Effector CD8-positive, alpha-beta T cell (primary cell): ENCODE measurements around the gene MARK4.
A peak's percentile ranks its signal among the peaks of the same experiment; 100 is the strongest.
"Not testable (repeated sequence)": the region's sequence is repeated elsewhere in the genome, so short reads cannot be mapped to it uniquely, and the experiment has no call there.

Source experiments
- DNase-seq: peaks from one replicate; lab custom pipeline; 2025; lab: John Stamatoyannopoulos, UW
- total RNA-seq, 4 experiments: gene quantifications; one replicate each; lab custom pipeline; 2026; lab: John Stamatoyannopoulos, UW

MARK4 gene
- 21.6 to 41.8 (median 31.0) reads per million in 4 experiments for total RNA-seq

- peak; percentile 29 for DNase-seq
These were observed at the start of gene MARK4 for GRCh38 chr19:45250832-45251451. MARK4 (plus strand) TSS chr19:45251271; CDS start chr19:45251589, 318 bp downstream.

GRCh38 chr19:45202637-45203036 is 48.4 kb upstream of the MARK4 start:
- DNase-seq = no peak

GRCh38 chr19:45205810-45206209 is 45.3 kb upstream of the MARK4 start:
- DNase-seq = no peak

GRCh38 chr19:45206328-45206727 is 44.7 kb upstream of the MARK4 start:
- DNase-seq = no peak

GRCh38 chr19:45211751-45212381 is 39.2 kb upstream of the MARK4 start:
- no peak for DNase-seq

GRCh38 chr19:45213031-45213430 is 38.0 kb upstream of the MARK4 start:
- no peak for DNase-seq

GRCh38 chr19:45215391-45216191 is 35.5 kb upstream of the MARK4 start:
- no peak for DNase-seq

GRCh38 chr19:45216667-45217066 is 34.4 kb upstream of the MARK4 start:
- DNase-seq = no peak

GRCh38 chr19:45217193-45217956 is 33.7 kb upstream of the MARK4 start:
- no peak for DNase-seq

GRCh38 chr19:45217957-45218334 is 33.1 kb upstream of the MARK4 start:
- DNase-seq = no peak

- DNase-seq = no peak
These were observed 32.6 kb upstream of the MARK4 start for GRCh38 chr19:45218426-45218825.

GRCh38 chr19:45218911-45219743 is 31.9 kb upstream of the MARK4 start:
- DNase-seq = no peak

GRCh38 chr19:45222724-45223123 is 28.3 kb upstream of the MARK4 start:
- no peak for DNase-seq

- no peak for DNase-seq
These were observed 27.2 kb upstream of the MARK4 start for GRCh38 chr19:45223879-45224278.

GRCh38 chr19:45224645-45225044 is 26.4 kb upstream of the MARK4 start:
- DNase-seq = no peak

GRCh38 chr19:45229056-45229455 is 22.0 kb upstream of the MARK4 start:
- DNase-seq = not testable (repeated sequence)

GRCh38 chr19:45231891-45232290 is 19.2 kb upstream of the MARK4 start:
- no peak for DNase-seq

GRCh38 chr19:45234089-45234869 is 16.8 kb upstream of the MARK4 start:
- no peak for DNase-seq

- DNase-seq = no peak
These were observed 15.6 kb upstream of the MARK4 start for GRCh38 chr19:45235485-45235884.

GRCh38 chr19:45238556-45238955 is 12.5 kb upstream of the MARK4 start:
- no peak for DNase-seq
